Endodermal cell (in vitro differentiated cells): ENCODE measurements around the gene GPA33. TPM values are rescaled to one million over a fixed set of nuclear protein-coding genes. Genes with fewer than 3 reads are reported as not detected.

Experiments used
- DNase-seq: peaks from one replicate; pipeline ENCODE4 v3.0.0-alpha.2; 2017
- H3K27ac ChIP-seq: 2 replicates; pipeline ENCODE4 v1.5.1; 2013; ENCODE audit warnings: mild to moderate bottlenecking, low read depth, low read length, moderate library complexity
- H3K27me3 ChIP-seq: 2 replicates; pipeline ENCODE4 v1.6.1; 2013; ENCODE audit warnings: mild to moderate bottlenecking, low read length, moderate library complexity; ENCODE audit not compliant: insufficient read depth, control insufficient read depth, poor library complexity, severe bottlenecking
- H3K36me3 ChIP-seq: 2 replicates; pipeline ENCODE4 v1.7.0; 2013; ENCODE audit warnings: mild to moderate bottlenecking, low read length, moderate library complexity; ENCODE audit not compliant: control insufficient read depth, insufficient read depth
- H3K4me1 ChIP-seq: one replicate; pipeline ENCODE4 v1.7.0; 2013; ENCODE audit warnings: low read length; ENCODE audit not compliant: control insufficient read depth, insufficient read depth
- H3K4me3 ChIP-seq: 2 replicates; pipeline ENCODE4 v1.5.1; 2013; ENCODE audit warnings: mild to moderate bottlenecking, low read length, moderate library complexity
- H3K9ac ChIP-seq: 2 replicates; pipeline ENCODE4 v1.6.1; 2013; ENCODE audit warnings: mild to moderate bottlenecking, low read length, moderate library complexity; ENCODE audit not compliant: poor library complexity, severe bottlenecking; ENCODE audit errors: extremely low read depth
- H3K9me3 ChIP-seq: 2 replicates; pipeline ENCODE4 v1.6.1; 2013; ENCODE audit warnings: mild to moderate bottlenecking, low read length, moderate library complexity; ENCODE audit not compliant: control insufficient read depth
- H3K27ac Mint-ChIP-seq: 2 replicates; pipeline ENCODE4 v1.8.0; 2020; ENCODE audit warnings: mixed read lengths
- H3K27me3 Mint-ChIP-seq: 2 replicates; pipeline ENCODE4 v1.8.0; 2021; ENCODE audit warnings: mild to moderate bottlenecking, mixed read lengths; ENCODE audit not compliant: insufficient read depth
- H3K36me3 Mint-ChIP-seq: 2 replicates; pipeline ENCODE4 v1.8.0; 2020; ENCODE audit warnings: low read depth, mixed read lengths
- H3K4me1 Mint-ChIP-seq: 2 replicates; pipeline ENCODE4 v1.8.0; 2020; ENCODE audit warnings: mixed read lengths
- H3K4me3 Mint-ChIP-seq: 2 replicates; pipeline ENCODE4 v1.8.0; 2020; ENCODE audit warnings: mild to moderate bottlenecking, moderate library complexity, mixed read lengths
- H3K9me3 Mint-ChIP-seq: 2 replicates; pipeline ENCODE4 v1.8.0; 2020; ENCODE audit warnings: mild to moderate bottlenecking, mixed read lengths
- CTCF ChIP-seq: fragments of 200-600 bp; sonication (generic); conservative IDR thresholded peaks from 2 replicates; pipeline ENCODE4 v1.5.0; 2021; ENCODE audit warnings: antibody characterized with exemption, mild to moderate bottlenecking
- WGBS, 2 experiments: methylation state at CpG; one replicate each; pipeline versions ENCODE4 v1.1.5 to v1.1.7; 2013; ENCODE audit warnings: missing lambda C conversion rate in 2 of 2, mixed read lengths in 1 of 2; ENCODE audit not compliant: insufficient coverage in 1 of 2, insufficient read length in 1 of 2; 5-methylcytosine and 5-hydroxymethylcytosine counted together
- total RNA-seq, 2 donors: library from RNA; stranded (reverse); fragmentation: NEBNext Ultra II Directional in 1 of 2; extraction: Animal tissue kit (Norgen Biotek cat#: 25700) in 1 of 2; gene quantifications; 2 replicates in 1 of 2; 3 replicates in 1 of 2; pipeline ENCODE4 v1.2.1, GENCODE V29; 2021

Gene GPA33
- total RNA-seq, 2 donors from 2014 or later = 0.37 to 1.5 TPM

DNA sequence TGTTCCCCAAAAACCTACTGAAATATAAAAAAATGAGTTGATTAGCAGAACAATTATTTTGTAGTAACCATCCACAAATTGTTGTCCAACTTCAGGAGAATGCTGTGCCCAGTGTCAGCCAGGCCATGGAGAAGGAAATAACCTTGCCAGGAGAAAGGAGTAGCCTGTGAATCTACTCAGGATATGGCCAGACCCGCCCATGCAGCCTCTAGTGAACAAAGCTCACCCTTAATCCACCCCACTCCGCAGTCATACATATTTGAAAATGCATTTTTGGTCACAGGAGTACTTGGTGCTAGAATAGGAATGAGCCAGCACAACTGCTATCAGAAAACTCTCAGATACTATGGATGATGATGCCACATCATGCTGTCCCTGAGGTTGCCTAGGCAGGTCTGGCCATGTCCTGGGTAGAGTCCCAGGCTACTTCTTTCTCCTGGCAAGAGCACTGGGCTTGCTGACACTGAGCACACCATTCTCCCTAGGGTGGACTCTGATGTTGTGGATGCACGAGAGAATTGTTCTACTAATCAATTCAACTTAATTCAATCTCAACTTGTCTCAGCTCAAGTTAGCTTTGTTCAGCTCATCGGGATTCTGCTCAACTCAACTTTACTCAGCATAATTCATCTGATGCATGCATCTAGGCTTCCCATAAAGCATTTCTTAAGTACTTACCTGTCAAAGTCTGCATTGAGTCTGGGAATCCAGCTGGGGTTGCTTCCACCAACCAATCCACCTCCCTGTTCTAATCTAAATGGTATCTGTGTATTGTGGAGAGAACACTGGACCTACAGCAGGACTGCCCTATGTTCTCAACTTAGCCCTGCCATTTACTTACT is 21.9 kb upstream of the GPA33 start:
- TF ChIP-seq CTCF = no peak
- H3K36me3 Mint-ChIP-seq = no peaks in the 10 kb centered on the region
- Histone ChIP-seq H3K9ac (no peak overlapping the region), H3K9me3 (peaks cover 6% of the 10 kb centered on the region), H3K27me3 (no peaks in the 10 kb centered on the region), H3K36me3 (no peaks in the 10 kb centered on the region), H3K4me1 (peaks cover 7% of the 10 kb centered on the region), H3K4me3 (no peak overlapping the region), H3K27ac (no peak overlapping the region)
- 92 to 100% methylated on average over 1 to 4 of the region's 4 CpGs for WGBS, 2 experiments
- DNase-seq = no peak
- H3K9me3 Mint-ChIP-seq = no peaks in the 10 kb centered on the region
- H3K27me3 Mint-ChIP-seq = peaks cover 2% of the 10 kb centered on the region
- H3K4me1 Mint-ChIP-seq = peaks cover 41% of the 10 kb centered on the region
- no peak overlapping the region for H3K4me3 Mint-ChIP-seq
- no peak overlapping the region for H3K27ac Mint-ChIP-seq

- Mint-ChIP-seq H3K27me3 (peaks cover 2% of the 10 kb centered on the region), H3K9me3 (no peaks in the 10 kb centered on the region), H3K27ac (no peak overlapping the region), H3K4me1 (peaks cover 50% of the 10 kb centered on the region), H3K4me3 (no peak overlapping the region), H3K36me3 (no peaks in the 10 kb centered on the region)
- no peak overlapping the region for H3K4me3 ChIP-seq
- peaks cover 10% of the 10 kb centered on the region for H3K4me1 ChIP-seq
- H3K36me3 ChIP-seq = no peaks in the 10 kb centered on the region
- WGBS, 2 experiments = 87 to 100% methylated on average over 3 of the region's 3 CpGs
- peaks cover 6% of the 10 kb centered on the region for H3K9me3 ChIP-seq
- TF ChIP-seq CTCF = no peak
- no peak for DNase-seq
- no peaks in the 10 kb centered on the region for H3K27me3 ChIP-seq
- no peak overlapping the region for H3K27ac ChIP-seq
- H3K9ac ChIP-seq = no peak overlapping the region
These were observed 20.4 kb upstream of the GPA33 start for GRCh38 chr1:167110586-167110985.

DNA sequence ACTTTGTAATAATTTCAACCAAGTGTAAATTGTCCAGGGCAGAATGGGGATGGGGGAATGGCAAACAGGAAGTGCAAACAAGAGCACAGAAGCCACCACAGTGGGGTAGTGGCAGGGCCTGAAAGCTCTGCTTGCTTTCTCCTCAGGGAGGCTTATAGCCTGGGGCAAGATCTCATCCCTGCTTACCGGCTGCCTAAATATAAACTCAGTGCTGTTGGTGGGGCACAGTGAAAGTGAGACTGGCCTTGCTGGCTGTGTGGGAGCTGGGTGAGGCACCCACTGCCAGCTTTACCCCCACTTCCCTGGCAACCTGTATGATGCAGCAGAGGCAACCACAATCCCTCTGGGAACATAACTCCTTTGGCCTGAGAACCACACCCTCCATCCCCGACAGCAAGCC is 18.9 kb upstream of the GPA33 start:
- H3K36me3 ChIP-seq = no peaks in the 10 kb centered on the region
- Mint-ChIP-seq H3K4me1 (peaks cover 54% of the 10 kb centered on the region), H3K36me3 (no peaks in the 10 kb centered on the region), H3K4me3 (no peak overlapping the region), H3K27ac (peak overlapping the region; percentile 79), H3K27me3 (peaks cover 2% of the 10 kb centered on the region), H3K9me3 (no peaks in the 10 kb centered on the region)
- no peak overlapping the region for H3K4me3 ChIP-seq
- H3K9me3 ChIP-seq = peaks cover 6% of the 10 kb centered on the region
- H3K4me1 ChIP-seq = peaks cover 10% of the 10 kb centered on the region
- no peak overlapping the region for H3K9ac ChIP-seq
- WGBS, 2 experiments = 61 to 100% methylated on average over 1 to 2 of the region's 2 CpGs
- DNase-seq = peak; percentile 60
- no peaks in the 10 kb centered on the region for H3K27me3 ChIP-seq
- H3K27ac ChIP-seq = no peak overlapping the region
- TF ChIP-seq CTCF = no peak
